Left hindlimb (tissue), 1 donor: ENCODE results near the gene HS3ST3B1.

Experiments used
- DNase-seq: peaks from one replicate; pipeline ENCODE4 v3.0.0-alpha.2; 2018

Gene HS3ST3B1

GRCh38 chr17:14303343-14304221 lies 2.7 kb downstream of the HS3ST3B1 start:
- DNase-seq = peak; percentile 37

- DNase-seq = peak; percentile 28
Measured at GRCh38 chr17:14304222-14304772, 3.4 kb downstream of the HS3ST3B1 start.

GRCh38 chr17:14304773-14305517 lies 4.1 kb downstream of the HS3ST3B1 start:
- DNase-seq = no peak

- DNase-seq = no peak
Measured at GRCh38 chr17:14305785-14306496, 5.1 kb downstream of the HS3ST3B1 start.

GRCh38 chr17:14306596-14306995 lies 5.7 kb downstream of the HS3ST3B1 start:
- DNase-seq = no peak

GRCh38 chr17:14307560-14308024 lies 6.7 kb downstream of the HS3ST3B1 start:
- DNase-seq = no peak

- DNase-seq = no peak
Measured at GRCh38 chr17:14308636-14308964, 7.7 kb downstream of the HS3ST3B1 start.

- DNase-seq = peak; percentile 97
Measured at GRCh38 chr17:14308965-14309879, 8.3 kb downstream of the HS3ST3B1 start.

GRCh38 chr17:14310101-14310500 lies 9.2 kb downstream of the HS3ST3B1 start:
- DNase-seq = no peak

GRCh38 chr17:14310605-14311004 lies 9.7 kb downstream of the HS3ST3B1 start:
- no peak for DNase-seq

- no peak for DNase-seq
Measured at GRCh38 chr17:14311186-14311705, 10.4 kb downstream of the HS3ST3B1 start.

- DNase-seq = no peak
Measured at GRCh38 chr17:14311981-14312380, 11.1 kb downstream of the HS3ST3B1 start.

- no peak for DNase-seq
Measured at GRCh38 chr17:14312522-14312921, 11.6 kb downstream of the HS3ST3B1 start.

GRCh38 chr17:14316126-14316832 lies 15.4 kb downstream of the HS3ST3B1 start:
- DNase-seq = no peak

GRCh38 chr17:14317383-14317782 lies 16.5 kb downstream of the HS3ST3B1 start:
- DNase-seq = no peak

- no peak for DNase-seq
Measured at GRCh38 chr17:14318109-14318917, 17.4 kb downstream of the HS3ST3B1 start.

GRCh38 chr17:14318918-14319205 lies 18.0 kb downstream of the HS3ST3B1 start:
- DNase-seq = no peak

- no peak for DNase-seq
Measured at GRCh38 chr17:14320098-14320497, 19.2 kb downstream of the HS3ST3B1 start.

- DNase-seq = no peak
Measured at GRCh38 chr17:14320734-14321475, 20.0 kb downstream of the HS3ST3B1 start.
